GM21526 (cell line): Measurements from ENCODE around the gene PIEZO2.
"Not testable (repeated sequence)": the region's sequence is repeated elsewhere in the genome, so short reads cannot be mapped to it uniquely, and the experiment has no call there.

ENCODE experiments used
- ATAC-seq: cut with Tn5 transposase; IDR thresholded peaks from one replicate; pipeline ENCODE4 v1.9.1; 2021; ENCODE audit warnings: moderate library complexity; ENCODE audit not compliant: unreplicated experiment, low FRiP score

Gene PIEZO2

DNA sequence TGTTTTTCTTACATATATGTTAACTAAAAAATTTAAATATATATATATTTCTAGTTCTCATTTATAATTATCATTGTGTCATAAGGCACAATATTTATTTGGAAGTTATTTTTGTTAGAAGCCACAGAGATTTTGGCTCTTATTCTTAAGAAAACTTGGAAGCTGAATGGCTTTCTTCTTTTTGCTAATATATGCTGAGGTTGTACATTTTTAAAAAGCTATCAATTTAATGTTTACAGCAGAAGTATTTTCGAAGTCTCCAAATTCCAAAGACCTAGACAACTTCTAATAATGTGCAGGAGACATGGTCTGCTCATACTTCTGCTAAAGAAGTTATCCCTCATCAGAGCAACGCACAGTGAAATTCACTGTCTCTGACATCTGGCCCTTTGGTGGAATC is 3.7 kb upstream of the PIEZO2 start:
- ATAC-seq = no peak

DNA sequence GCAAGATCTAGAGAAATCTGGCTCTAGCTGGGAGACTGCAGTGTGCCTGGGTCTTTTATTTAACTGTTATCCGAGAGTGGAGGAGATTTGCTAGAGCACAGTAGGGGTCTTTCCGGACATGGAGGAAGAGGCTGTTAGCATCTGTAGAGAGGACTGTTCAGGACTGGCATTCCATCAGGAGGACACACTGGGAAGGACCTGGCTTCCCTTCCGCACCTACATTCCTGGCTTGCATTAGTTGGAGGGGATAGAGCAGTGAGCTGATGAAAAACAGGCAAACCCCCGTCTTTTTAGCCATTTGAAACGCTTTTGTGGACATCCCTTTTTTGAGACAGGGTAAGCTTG is 874 bp upstream of the PIEZO2 start:
- no peak for ATAC-seq

DNA sequence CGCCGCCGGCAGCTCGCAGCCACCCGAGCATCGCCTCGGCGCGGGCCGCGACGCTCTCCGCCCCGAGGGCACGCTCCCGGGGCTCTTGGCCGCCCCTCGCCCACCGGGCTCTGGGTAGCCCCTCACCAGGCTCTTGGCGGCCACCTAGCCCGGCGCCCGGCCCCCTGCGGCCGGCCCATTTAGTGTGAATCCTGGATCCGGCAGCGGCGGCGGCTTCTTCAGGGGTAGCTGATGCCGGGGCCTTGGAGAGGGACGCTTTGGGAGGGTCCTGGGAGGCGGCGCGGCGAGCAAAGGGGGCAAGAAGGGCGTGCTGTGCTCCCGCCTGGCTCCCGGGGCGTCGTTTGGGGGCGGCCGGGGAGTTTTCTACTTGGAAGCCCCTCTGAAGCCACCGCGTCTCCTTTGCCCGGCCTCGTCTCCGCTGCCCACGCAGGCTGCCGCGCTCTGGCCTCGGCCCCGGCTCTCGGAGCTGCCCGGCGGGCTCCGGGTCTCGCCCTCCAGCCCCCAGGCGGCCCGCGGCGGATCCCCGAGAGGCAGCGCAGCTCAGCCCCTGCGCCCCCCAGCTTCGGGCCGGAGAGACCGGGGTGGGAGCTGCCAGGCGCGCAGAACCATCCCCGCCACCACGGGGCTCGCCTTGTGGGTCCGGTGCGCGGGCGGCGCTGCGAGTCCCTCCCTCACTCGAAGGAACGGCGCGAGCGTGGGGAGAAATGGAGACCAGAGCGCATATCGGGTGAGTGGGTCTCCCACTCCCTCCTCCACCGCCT is 509 bp downstream of the PIEZO2 start:
- no peak for ATAC-seq

DNA sequence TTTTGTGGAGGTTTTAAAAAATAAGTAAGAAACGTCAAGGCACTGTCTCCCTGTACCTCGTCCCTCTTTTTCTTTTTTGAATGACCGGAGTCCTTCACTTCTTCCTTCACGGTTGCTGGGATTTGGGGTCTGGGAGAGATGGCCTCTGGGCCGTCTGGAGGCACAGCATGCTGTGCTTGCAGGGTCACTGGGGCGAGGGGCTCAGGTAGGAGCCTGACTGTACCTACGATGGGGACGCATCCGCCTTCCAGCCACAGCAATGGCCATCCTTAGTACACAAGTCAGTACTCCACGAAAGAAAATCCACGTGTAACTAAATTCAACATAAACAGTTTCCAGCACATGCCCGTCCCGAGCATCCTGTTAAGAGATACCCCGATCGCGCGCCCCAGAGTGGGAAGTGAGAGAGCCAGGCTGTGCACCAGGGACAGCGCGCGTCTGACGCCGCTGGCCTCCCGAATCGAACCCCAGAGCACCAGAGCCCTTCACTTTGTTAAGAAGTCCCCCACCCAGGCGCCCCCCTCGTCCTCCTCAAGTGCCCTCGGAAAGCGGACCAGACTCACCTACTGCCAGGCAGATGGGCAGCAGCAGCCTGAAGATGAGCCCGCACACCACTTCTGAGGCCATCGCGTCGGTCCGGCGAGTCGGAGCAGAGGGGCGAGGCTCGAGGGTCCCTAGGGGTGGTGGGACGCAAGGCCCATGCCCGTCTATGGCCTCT is 1.2 kb downstream of the PIEZO2 start:
- ATAC-seq = no peak

DNA sequence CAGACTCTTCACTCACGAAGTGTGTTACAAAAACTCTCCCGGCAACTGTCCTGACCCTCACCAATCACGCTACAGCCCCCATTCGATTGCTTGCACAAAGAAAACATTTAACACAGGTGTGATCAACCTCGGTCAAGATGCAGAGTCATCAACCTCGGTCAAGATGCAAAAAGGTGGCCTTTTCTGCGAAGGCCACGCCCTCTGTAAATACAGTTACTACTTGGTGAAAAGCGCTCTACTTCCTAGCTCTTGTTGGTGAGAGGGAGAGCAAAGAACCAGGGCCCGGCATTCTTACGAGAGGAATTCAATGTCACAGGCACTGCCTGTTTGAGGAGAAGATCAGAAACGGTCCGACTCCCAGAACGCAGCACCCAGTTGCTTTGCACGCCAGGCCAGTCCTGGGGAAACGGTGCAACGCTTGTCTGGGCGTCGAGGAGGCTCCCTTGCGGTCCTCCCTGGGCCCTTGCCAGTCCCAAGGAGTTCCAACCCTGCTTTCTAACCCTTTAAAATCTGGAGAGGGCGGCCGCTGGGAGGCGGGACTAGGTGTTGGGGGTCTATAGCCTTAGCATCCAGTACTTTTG is 1.9 kb downstream of the PIEZO2 start:
- no peak for ATAC-seq

DNA sequence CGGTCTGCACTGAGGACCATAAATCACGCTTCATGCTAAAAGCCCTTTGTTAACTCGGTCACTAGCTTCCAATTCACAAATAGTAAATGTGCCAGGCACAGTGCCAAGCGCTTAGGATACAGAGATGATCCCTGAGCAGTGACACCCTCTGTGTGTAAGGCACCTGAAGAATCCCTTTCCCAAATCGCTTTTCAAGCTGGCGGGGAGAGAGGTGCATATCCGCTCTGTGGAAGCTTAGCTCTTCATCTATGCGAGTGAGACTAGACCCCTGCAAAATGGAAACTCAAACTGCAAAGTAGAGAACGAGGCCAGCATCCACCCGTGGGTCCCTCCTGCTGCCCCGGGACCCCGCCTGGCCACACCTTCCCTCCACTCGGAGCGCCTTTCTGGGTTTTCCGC is 2.4 kb downstream of the PIEZO2 start:
- no peak for ATAC-seq

DNA sequence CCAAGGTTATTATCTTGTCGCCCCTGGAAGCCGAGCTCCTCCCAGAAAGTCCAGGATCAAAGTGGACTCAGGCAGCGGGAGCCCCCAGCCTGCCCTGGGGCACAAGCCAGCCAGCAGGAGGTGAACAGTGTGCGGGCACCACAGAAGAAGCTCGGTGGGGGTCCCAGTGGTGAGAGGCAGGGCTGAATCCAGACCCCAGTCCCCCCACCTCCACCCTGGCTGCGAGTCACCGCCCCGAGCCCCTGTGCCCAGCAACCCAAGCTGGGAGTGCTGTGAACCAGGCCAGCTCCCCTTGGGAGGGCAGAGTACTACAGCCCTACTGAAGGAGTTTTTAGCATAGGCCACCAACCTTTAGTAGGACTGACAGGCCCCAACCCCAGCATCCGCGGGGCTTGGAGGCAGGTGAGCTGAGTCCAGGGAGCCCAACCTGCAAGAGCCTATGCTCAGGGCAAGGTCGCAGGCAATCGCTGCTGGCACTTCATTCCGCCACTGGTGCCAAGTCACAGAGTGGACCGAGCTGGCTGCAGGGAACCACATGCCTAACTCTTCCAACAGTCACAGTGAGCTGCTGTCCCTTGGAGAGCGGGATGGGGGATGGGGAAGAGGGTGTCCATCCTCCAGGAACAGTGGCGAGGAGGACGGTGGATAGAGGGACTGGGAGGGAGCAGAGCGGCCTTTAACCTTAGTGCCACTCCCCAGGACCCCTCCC is 3.0 kb downstream of the PIEZO2 start:
- ATAC-seq = no peak

DNA sequence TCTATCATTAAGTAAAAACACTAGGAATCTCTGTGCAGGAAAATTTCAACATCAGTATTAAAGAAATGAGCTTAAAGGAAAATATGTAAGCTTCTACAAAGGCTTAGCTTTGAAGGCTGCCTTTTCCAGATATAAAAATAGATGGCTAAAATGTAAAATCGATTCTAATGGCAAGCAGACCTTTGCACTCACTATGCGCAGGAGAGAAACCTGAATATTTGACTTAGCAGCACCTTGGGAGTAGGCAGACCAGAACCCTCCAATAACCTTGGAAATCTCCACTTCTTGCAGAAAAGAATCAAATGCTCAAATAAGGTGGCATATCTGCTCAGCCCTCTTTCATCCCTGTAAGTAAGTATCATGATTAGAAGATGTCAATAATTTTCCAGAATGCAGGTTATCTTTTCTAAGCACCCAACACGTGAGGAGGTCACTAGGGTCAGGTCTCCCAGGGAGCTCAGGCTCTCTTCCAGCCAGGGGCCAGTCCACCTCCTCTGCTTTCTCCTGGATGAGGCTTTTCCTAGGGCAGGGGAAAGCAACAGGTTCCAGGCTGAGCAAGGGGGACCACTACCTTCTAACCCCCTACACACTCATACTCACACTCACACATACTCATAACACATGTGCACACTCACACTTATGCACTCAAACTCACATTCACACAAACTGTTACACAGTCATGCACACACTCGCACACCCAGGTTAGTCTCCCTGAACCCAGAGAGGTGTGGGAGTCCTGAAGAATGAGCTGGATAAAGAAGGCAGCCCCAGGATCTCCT is 3.8 kb downstream of the PIEZO2 start:
- no peak for ATAC-seq

DNA sequence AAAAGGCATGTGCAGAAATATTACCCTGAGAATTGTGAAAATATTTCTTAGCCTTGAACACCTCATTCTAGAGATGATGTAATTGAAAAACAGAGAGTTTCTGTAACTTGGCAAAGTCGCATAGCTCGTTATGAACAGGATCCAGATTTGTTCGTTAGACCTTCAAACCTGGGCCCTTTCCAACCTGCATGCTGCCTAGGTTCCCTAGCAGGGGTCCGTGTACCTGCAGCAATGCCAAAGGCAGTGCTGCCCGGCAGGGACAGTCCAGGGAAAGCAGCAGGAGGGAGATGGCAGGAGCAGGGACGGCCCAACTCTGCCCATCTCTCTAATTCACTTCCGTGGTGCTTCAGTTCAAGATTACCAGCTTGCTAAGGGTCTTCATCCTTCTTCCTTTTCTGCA is 12.0 kb downstream of the PIEZO2 start:
- no peak for ATAC-seq

DNA sequence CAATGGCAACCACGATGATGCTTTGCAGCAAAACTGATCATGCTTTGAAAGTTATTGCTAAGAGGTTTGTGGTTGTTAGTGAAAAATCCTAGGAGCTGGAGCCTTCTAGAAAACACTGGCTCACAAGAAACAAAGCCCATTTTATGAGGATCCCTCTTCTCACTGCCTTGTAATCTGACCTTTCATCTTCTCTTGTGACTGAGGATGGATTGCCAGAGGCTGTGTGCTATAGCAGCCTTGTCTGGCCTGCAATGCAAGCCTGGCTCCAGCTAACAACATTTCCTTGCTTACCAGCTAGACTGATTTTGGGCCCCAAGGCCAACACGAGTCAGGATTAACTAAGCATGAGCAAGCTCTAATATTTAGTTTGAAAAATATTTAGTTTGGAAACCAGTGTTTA is 13.1 kb downstream of the PIEZO2 start:
- ATAC-seq = no peak

DNA sequence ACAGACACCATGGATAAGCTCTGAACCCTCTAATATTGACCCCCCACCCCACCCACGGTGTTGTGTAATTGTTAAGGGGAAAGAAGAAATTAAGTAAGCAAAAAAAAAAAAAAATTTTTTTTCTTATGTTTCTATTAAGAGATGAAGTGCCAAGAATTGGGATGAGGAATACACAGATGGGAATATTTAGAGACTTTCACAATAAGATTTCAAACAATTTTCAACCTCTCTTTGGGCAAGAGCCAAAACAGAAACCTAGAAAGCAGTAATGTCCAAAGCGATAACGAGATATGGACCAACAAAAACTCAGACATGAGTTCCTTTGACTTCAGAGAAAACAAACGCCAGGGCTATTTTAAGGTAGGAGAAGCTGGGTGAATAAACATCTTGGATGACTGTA is 14.4 kb downstream of the PIEZO2 start:
- no peak for ATAC-seq

DNA sequence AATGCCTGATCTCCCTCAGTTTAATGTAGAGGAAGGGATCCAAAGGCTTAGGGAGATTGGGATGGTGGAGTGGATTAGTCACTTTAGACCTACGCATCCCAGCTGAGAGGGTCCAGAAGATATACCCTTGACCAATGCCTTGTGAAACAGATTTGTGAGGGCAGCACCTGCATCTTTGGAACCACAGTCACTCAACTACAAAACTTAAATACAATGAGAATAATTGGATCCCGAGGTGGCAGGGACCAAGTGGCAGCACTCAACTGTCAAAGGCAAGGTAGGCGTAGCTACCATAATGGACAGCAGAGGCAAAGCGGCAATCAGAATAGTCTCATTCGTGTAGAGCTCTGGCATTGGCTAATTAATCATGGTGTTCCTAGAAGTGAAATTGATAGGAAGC is 20.3 kb downstream of the PIEZO2 start:
- ATAC-seq = not testable (repeated sequence)

DNA sequence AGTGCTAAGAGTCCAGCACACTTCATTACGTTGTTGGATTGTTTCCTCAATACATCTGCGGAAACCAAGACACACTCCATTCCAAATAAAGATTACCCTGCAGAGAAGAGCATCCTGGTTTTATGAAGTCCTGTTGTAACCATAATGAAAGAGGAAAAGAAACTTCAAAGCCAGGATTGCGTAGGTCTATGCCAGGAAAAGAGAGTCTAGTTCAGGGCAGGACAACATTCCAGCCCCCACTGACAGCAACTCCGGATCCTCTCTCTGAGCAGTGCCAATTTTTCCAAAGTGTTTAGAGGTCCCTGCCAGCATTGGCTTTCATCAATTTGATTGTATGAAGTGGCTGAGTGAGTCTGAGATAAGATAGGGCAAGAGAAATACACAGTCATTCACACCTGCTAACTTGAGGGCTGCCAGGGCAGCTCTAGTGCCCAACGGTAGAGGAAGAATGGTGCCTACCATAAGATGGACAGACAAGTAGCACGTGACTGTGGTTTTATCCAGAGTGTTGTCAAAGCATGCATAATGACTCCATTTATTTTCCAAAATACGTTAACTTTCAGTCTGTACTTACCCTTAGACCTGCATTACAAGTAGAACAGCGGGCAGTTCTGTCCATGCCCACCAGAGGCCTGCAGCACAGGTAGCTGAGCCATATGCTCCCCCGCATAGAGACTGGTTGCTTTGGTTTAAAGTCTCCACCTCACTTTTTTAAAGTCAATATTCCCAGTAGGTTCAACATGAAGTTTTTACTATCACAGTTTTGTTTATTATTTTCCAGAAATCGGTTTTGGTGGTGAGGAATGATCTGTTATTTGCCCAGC is 23.7 kb downstream of the PIEZO2 start:
- ATAC-seq = no peak

DNA sequence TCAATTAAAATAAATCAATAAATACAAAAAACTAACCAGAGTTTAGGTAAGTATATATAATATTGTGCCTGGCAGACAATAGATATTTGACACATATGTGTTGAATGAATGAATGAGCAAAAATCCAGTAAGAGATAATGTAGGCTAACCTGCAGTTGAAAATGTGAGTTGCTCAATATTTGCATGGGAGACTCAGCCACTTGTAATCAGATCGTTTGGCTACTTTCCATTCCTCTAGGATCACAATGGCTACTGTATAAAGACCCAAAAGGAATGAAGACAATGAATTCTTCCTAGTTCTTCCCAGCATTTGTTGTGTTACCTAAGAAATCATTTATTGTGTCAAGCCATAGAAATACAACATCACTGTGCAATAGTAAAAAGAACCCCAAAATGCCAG is 25.3 kb downstream of the PIEZO2 start:
- ATAC-seq = no peak

DNA sequence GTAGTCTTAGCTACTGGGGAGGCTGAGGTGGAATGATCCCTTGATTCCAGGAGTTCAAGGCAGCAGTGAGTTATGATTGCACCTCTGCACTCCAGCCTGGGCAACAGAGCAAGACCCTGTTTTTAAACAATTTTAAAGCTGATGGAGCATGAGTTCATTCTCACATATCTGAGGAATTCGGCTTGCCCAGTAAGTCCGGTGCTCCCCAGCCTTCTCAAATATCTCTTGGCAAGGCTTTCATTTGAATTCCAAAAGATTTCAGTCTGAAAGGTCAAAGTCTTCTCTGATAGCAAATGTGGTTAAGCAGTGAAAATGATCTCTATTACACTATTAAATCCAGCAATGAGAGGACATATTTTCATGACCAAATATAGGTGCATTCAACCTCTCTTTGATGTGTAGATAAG is 27.9 kb downstream of the PIEZO2 start:
- no peak for ATAC-seq

DNA sequence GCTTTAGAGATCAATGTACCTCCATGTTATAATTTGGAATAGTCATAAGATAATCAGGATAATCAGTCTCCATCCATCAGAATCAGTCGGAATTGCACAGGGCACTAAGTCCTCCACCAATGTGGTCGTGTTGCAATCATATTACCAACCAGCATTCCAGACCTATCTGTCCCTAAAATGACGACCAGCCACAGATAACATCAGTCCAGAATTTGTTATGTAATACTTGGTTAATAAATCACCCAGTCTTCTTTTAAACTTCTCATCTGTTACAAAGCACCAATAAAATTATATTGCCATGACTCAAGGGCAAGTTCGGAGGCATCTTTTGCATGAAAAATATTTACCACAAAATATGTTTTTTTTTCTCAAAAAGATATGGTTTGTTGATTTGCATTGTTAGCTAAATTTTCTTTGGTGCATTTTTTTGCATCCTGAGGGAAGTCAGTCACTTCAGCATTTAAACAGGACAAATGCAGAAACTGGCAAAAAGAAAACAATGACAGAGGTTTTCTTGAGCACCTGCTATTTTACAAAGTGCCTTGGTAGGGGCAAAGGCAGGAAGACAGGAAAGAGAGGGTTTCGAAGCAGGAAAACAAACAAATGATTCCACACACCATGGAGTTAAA is 29.3 kb downstream of the PIEZO2 start:
- no peak for ATAC-seq

DNA sequence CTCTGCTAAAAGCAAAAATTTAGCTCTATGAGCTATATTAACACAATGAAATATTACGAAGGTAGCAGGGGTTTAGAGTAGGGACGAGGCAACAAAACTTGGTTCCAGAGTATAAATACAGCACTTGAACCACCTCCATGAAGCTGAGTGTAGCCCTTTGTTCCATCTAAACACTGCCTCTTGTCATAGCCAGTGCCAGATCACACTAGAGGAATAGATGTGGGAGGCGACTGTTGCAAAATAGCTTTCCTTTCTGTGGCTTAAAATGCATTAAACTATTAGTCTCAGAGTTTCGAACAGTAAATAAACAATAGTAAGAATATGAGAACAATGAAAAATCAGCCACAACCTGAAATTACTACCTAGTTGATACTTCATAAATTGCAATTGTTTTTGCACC is 29.8 kb downstream of the PIEZO2 start:
- no peak for ATAC-seq

DNA sequence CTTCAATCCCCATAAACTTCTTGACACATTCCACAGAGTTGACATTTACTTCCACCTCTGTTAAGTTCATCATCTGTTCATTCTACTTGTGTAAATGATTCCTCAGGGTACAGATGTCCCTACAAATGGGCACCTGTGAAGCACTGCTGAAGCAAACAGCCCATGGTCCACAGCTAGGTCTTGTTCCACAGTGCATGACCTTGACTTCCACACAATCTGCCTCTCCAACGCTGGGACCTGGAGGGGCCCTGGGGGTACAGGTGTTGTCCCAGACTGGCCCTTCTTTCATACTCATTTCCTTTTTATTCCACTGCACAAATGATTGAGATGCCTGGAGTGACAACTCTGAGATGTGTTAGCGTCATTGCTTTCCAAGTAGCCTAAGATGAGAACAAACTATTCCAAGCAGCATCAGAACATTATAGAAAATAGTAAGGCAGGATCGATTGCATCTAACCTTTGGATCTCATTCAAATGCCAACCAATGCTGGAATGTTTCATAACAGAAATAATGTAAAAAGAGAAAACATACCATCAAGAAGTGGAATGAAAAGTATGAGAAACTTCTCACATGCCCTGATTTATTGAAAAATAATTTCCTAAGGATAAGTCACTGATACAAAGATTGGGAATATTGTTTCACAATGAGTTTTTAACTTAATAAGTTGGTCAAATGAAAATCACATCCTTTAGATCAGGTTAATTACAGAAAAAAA is 31.2 kb downstream of the PIEZO2 start:
- ATAC-seq = no peak

DNA sequence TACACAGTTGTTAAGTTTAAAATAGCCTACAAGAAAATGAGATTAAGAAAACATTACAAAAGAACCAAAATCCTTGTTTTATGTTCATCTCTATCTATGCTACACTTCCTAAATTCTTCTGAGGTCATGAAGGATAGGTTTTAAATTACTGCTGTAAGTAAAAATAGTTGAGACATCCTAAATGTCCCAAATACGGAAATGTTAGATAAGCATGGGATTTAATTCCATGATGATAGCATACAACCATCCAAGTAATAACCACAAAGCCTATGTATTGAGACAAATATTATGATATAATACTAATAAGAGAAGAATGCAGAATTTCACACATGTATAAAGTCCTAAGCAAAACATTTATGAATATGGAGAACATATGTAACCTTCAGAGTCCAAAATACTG is 34.1 kb downstream of the PIEZO2 start:
- no peak for ATAC-seq
